ENCODE measurements around the gene RAB22A.
A peak's percentile ranks its signal among the peaks of the same experiment; 100 is the strongest.

The RAB22A gene

DNA sequence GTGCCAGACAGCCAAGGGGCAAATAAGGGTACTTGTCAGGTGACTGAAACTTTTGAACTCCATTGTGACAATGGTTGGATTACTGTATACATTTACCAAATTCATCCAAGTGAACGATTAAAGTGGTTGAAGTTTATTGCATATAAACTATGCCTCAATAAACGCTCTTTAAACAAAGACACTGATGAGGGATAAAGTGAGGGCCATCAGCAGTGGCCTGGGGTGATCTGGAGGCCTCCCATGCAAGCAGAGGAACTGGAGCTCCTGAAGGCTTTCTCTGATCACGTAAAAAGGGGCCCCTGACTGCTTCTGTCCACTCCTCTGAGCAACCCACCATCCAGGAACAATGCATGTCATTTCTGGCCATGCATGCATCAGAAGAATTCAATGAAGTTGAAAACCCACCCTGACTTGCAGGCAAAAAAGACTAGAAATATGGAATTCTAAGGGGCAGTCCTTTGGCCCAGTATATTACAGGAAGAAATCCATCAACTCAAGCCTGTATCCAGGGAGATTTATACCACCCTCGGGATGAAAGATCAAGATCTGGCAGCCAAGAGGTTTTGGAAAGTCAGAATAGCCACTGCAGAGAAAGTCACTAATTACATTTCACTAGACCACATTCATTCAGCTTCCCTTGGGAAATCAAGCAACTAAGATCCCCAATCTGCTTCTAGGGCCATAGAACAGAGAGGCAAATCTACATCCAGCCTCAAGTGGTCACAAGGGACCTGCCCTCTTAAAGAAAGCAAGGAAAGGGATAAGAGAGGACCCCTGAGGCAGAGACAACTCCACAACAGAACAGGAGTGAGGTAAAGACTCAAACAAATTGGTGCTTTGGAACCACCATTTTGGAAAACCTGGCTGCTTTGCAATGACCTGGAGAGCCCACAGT, 31.7 kb upstream of the RAB22A start:
- Mint-ChIP-seq H3K4me3 (peak overlapping the region; percentile 39), H3K36me3 (ENCODE audit: low read depth) (peaks cover 48% of the 10 kb centered on the region), H3K9me3 (peaks cover 26% of the 10 kb centered on the region), H3K27ac (peak overlapping the region; percentile 92), H3K27me3 (ENCODE audit: low read depth, poor library complexity) (no peaks in the 10 kb centered on the region), H3K4me1 (peaks cover 17% of the 10 kb centered on the region)
- DNase-seq = no peak
- TF ChIP-seq, protein P1, sequence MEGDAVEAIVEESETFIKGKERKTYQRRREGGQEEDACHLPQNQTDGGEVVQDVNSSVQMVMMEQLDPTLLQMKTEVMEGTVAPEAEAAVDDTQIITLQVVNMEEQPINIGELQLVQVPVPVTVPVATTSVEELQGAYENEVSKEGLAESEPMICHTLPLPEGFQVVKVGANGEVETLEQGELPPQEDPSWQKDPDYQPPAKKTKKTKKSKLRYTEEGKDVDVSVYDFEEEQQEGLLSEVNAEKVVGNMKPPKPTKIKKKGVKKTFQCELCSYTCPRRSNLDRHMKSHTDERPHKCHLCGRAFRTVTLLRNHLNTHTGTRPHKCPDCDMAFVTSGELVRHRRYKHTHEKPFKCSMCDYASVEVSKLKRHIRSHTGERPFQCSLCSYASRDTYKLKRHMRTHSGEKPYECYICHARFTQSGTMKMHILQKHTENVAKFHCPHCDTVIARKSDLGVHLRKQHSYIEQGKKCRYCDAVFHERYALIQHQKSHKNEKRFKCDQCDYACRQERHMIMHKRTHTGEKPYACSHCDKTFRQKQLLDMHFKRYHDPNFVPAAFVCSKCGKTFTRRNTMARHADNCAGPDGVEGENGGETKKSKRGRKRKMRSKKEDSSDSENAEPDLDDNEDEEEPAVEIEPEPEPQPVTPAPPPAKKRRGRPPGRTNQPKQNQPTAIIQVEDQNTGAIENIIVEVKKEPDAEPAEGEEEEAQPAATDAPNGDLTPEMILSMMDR (IDR thresholded peaks at IDR 0.05) = no peak

DNA sequence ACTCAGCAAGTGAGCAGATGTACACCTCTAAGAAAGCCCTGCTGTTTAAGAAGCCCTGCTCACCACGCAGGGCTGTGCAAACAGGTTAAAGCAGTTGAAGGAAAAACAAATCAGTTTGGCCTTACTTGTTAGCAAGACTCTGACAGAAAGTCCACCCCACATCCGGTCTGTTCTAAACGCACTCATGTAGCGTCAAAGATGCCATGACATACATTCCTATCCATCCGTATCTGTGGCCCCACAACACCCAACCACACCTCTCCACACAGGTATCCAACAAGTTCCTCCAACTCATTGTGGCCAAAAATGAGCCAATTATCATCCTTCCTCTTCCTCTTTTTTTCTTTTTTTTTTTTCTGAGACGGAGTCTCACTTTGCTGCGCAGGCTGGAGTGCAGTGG, 22.8 kb upstream of the RAB22A start:
- Mint-ChIP-seq H3K4me3 (no peak overlapping the region), H3K27me3 (ENCODE audit: low read depth, poor library complexity) (peaks cover 3% of the 10 kb centered on the region), H3K36me3 (ENCODE audit: low read depth) (peaks cover 33% of the 10 kb centered on the region), H3K9me3 (peaks cover 7% of the 10 kb centered on the region), H3K4me1 (no peaks in the 10 kb centered on the region), H3K27ac (peak overlapping the region; percentile 34)
- DNase-seq = no peak
- TF ChIP-seq, protein P1 (IDR thresholded peaks at IDR 0.05) = no peak

DNA sequence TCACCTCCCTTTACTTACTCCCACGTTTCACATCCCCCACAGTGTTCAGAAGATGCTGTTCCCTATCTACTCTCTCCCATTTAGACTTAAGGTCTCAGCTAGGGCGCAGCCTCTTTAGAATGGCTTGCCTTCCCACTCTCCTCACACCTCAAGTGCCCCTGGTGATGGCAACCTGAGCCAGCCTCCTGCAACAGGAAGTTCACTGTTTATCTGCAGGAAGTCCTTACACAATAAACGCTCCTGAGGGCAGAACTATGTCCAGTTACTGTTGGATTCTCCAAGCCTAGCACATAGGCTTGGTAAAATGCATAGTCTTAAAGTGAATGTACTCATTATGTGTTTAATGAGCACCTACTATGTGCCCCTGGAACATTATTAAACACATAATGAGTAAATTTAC, 21.9 kb upstream of the RAB22A start:
- Mint-ChIP-seq H3K4me3 (no peak overlapping the region), H3K4me1 (no peaks in the 10 kb centered on the region), H3K9me3 (peaks cover 7% of the 10 kb centered on the region), H3K27ac (peak overlapping the region; percentile 5), H3K27me3 (ENCODE audit: low read depth, poor library complexity) (peaks cover 3% of the 10 kb centered on the region), H3K36me3 (ENCODE audit: low read depth) (peaks cover 34% of the 10 kb centered on the region)
- TF ChIP-seq, protein P1 (IDR thresholded peaks at IDR 0.05) = no peak
- DNase-seq = no peak

DNA sequence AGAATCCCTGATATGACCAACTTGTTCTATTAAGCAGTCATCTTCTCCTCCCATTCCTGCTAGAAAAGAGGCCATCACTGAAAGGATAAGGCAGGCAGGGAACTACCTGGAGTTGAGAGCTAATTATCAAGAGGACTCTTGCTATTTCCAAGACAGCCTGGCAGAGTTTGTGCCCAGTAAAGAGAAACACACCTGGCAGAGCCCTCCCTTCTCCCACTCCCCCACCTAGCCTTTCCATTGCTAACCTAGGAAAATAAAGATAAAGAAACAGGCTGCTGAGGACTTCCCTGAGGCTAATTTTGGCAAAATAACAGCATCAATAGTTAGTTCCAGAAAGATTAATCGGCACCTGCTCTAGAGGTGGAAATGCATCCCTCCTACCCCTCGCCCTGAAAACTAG, 20.4 kb upstream of the RAB22A start:
- TF ChIP-seq, protein P1 (IDR thresholded peaks at IDR 0.05) = no peak
- H3K4me1 Mint-ChIP-seq = peaks cover 4% of the 10 kb centered on the region
- DNase-seq = no peak
- H3K36me3 Mint-ChIP-seq (ENCODE audit: low read depth) = peaks cover 37% of the 10 kb centered on the region
- no peak overlapping the region for H3K27ac Mint-ChIP-seq
- peaks cover 7% of the 10 kb centered on the region for H3K9me3 Mint-ChIP-seq
- peaks cover 3% of the 10 kb centered on the region for H3K27me3 Mint-ChIP-seq (ENCODE audit: low read depth, poor library complexity)
- no peak overlapping the region for H3K4me3 Mint-ChIP-seq

DNA sequence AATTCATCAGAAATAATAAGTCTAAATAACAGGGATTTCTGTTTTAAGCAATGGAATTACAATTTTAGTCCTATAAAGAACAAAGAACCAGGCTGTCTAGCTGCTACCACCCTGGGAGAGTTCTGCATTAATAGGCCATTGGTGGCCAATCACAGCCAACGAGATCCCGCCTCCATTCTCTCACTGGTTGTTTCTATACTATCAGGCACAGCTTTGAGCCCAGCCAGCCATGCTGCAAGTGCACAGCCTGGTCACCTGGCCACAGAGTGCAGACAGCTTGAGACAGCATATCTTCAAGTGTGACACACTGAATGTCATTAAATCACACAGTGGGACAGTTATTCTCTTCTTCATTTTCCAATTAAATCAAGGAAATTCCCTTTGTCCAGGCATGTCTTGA, 16.1 kb upstream of the RAB22A start:
- Mint-ChIP-seq H3K36me3 (ENCODE audit: low read depth) (peaks cover 12% of the 10 kb centered on the region), H3K4me1 (peaks cover 15% of the 10 kb centered on the region), H3K9me3 (peaks cover 7% of the 10 kb centered on the region), H3K27ac (no peak overlapping the region), H3K27me3 (ENCODE audit: low read depth, poor library complexity) (no peaks in the 10 kb centered on the region), H3K4me3 (no peak overlapping the region)
- TF ChIP-seq, protein P1 (IDR thresholded peaks at IDR 0.05) = no peak
- DNase-seq = peak; percentile 29
